ENCODE data around the gene LIMCH1.
"Not testable (repeated sequence)": the region's sequence is repeated elsewhere in the genome, so short reads cannot be mapped to it uniquely, and the experiment has no call there.

LIMCH1 gene

GRCh38 chr4:41646862-41647261 is 108.9 kb downstream of the LIMCH1 start:
- no peak for DNase-seq

GRCh38 chr4:41647383-41647782 is 109.4 kb downstream of the LIMCH1 start:
- DNase-seq: no peak

- not testable (repeated sequence) for DNase-seq
These were observed 113.2 kb downstream of the LIMCH1 start for GRCh38 chr4:41651150-41651549.

GRCh38 chr4:41652971-41653370 is 115.0 kb downstream of the LIMCH1 start:
- no peak for DNase-seq

GRCh38 chr4:41653523-41653922 is 115.6 kb downstream of the LIMCH1 start:
- DNase-seq: no peak

GRCh38 chr4:41655177-41655576 is 117.2 kb downstream of the LIMCH1 start:
- no peak for DNase-seq

GRCh38 chr4:41656106-41656505 is 118.1 kb downstream of the LIMCH1 start:
- DNase-seq: no peak

- DNase-seq: peak; percentile 55
These were observed 118.9 kb downstream of the LIMCH1 start for GRCh38 chr4:41656572-41657520.

GRCh38 chr4:41657561-41657960 is 119.6 kb downstream of the LIMCH1 start:
- no peak for DNase-seq

- no peak for DNase-seq
These were observed 120.2 kb downstream of the LIMCH1 start for GRCh38 chr4:41658163-41658562.

GRCh38 chr4:41660352-41660751 is 122.4 kb downstream of the LIMCH1 start:
- DNase-seq: no peak

GRCh38 chr4:41661442-41662076 is 123.6 kb downstream of the LIMCH1 start:
- DNase-seq: peak; percentile 77

- DNase-seq: no peak
These were observed 127.8 kb downstream of the LIMCH1 start for GRCh38 chr4:41665636-41666207.

GRCh38 chr4:41668024-41668423 is 130.1 kb downstream of the LIMCH1 start:
- DNase-seq: no peak

- DNase-seq: no peak
These were observed 132.6 kb downstream of the LIMCH1 start for GRCh38 chr4:41670530-41670929.

GRCh38 chr4:41670982-41671381 is 133.0 kb downstream of the LIMCH1 start:
- no peak for DNase-seq

GRCh38 chr4:41678086-41678816 is 140.3 kb downstream of the LIMCH1 start:
- no peak for DNase-seq

- no peak for DNase-seq
These were observed 141.0 kb downstream of the LIMCH1 start for GRCh38 chr4:41678951-41679350.

GRCh38 chr4:41679991-41680390 is 142.0 kb downstream of the LIMCH1 start:
- DNase-seq: no peak

- DNase-seq: no peak
These were observed 143.1 kb downstream of the LIMCH1 start for GRCh38 chr4:41681054-41681453.

- no peak for DNase-seq
These were observed 145.4 kb downstream of the LIMCH1 start for GRCh38 chr4:41683326-41683725.

GRCh38 chr4:41686893-41687292 is 148.9 kb downstream of the LIMCH1 start:
- DNase-seq: no peak

- DNase-seq: no peak
These were observed 150.0 kb downstream of the LIMCH1 start for GRCh38 chr4:41687971-41688370.

Measured in right hindlimb (tissue), 1 donor.